Uterus (tissue), 4 donors: ENCODE measurements around the gene VSTM2L. TPM values are rescaled to one million over a fixed set of nuclear protein-coding genes. Genes with fewer than 3 reads are reported as not detected.

Experiments used
- DNase-seq, 2 donors: peaks; one replicate each; pipeline ENCODE4 v3.0.0-alpha.2; 2019 to 2020
- H3K27ac ChIP-seq, 2 donors: fragments of 200-600 bp; sonication (generic); 1 replicate in 1 of 2; 2 replicates in 1 of 2; pipeline ENCODE4 v1.5.1; 2016 to 2018
- H3K27me3 ChIP-seq, 2 donors: fragments of 200-600 bp; sonication (generic); one replicate each; pipeline ENCODE4 v1.5.1; 2018 to 2019; ENCODE audit warnings: control low read depth in 1 of 2
- H3K36me3 ChIP-seq, 2 donors: fragments of 200-600 bp; sonication (generic); one replicate each; pipeline ENCODE4 v1.5.1; 2019; ENCODE audit warnings: control low read depth in 1 of 2
- H3K4me1 ChIP-seq, 2 donors: fragments of 200-600 bp; sonication (generic); one replicate each; pipeline ENCODE4 v1.5.1; 2018 to 2019; ENCODE audit warnings: control low read depth in 1 of 2
- H3K4me3 ChIP-seq, 2 donors: fragments of 200-600 bp; sonication (generic); 1 replicate in 1 of 2; 2 replicates in 1 of 2; pipeline ENCODE4 v1.5.1; 2018 to 2019; ENCODE audit warnings: mild to moderate bottlenecking in 1 of 2
- H3K9me3 ChIP-seq, 2 donors: fragments of 200-600 bp; sonication (generic); one replicate each; pipeline ENCODE4 v1.5.1; 2019; ENCODE audit warnings: control low read depth in 1 of 2
- POLR2A ChIP-seq, 2 donors: fragments of 450-650 bp; IDR thresholded peaks; one replicate each; pipeline ENCODE4 v1.6.1; 2016; ENCODE audit warnings: antibody characterized with exemption in 2 of 2, mild to moderate bottlenecking in 1 of 2, moderate library complexity in 1 of 2
- intact Hi-C: fragments of 100-400 bp; cut with DNase I; formaldehyde crosslinking; loops from one replicate; pipeline ENCODE4 v1.15.1; 2023; ENCODE audit warnings: low total_unique reads
- total RNA-seq, 4 donors: library from RNA; depleted of rRNA in 3 of 4; stranded (reverse); fragments of >200 nt in 3 of 4; gene quantifications; one replicate each; pipeline versions ENCODE4 v1.1.0 to v1.2.4, GENCODE V29; 2014 to 2023
- TF ChIP-seq, protein P1 (sequence below), 4 experiments: fragments of 200-600 bp in 2 of 4; fragments of 450-650 bp in 2 of 4; sonication (generic) in 2 of 4; IDR thresholded peaks; one replicate each; pipeline ENCODE4 v1.5.1; 2016 to 2019; ENCODE audit warnings: antibody characterized with exemption in 4 of 4, mild to moderate bottlenecking in 2 of 4, moderate library complexity in 1 of 4
- donor health status: DM: yes; HTN: yes; CAD: no.

The VSTM2L gene
- total RNA-seq, 4 donors from 2014 or later, result 0.29 to 5.7 (median 0.73) TPM

DNA sequence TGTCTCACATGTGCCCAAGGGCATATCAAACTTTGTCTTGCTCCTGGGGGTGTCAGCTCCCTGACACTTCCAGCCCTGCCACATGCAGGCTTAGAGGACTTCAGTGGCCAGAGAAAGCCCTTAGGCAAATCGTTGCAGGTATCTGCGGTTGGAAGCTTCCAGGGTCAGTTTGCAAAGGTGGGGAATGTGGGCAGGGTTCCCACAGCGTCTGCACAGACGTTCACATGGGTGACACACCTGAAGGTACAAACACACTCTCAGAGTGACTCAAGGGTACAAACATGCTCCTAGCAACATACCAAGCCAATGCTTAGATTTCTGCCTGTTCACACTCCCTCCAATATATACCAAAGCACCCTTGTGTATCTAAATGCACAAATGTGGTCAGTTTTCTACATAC, 30.0 kb downstream of the VSTM2L start:
- Histone ChIP-seq H3K9me3 (no peaks in the 10 kb centered on the region), H3K4me1 (no peaks in the 10 kb centered on the region), H3K27ac (no peak overlapping the region), H3K27me3 (no peaks in the 10 kb centered on the region), H3K4me3 (no peak overlapping the region), H3K36me3 (no peaks in the 10 kb centered on the region)
- no peak for DNase-seq
- intact Hi-C loops, result no loop called here
- TF ChIP-seq, protein P1, sequence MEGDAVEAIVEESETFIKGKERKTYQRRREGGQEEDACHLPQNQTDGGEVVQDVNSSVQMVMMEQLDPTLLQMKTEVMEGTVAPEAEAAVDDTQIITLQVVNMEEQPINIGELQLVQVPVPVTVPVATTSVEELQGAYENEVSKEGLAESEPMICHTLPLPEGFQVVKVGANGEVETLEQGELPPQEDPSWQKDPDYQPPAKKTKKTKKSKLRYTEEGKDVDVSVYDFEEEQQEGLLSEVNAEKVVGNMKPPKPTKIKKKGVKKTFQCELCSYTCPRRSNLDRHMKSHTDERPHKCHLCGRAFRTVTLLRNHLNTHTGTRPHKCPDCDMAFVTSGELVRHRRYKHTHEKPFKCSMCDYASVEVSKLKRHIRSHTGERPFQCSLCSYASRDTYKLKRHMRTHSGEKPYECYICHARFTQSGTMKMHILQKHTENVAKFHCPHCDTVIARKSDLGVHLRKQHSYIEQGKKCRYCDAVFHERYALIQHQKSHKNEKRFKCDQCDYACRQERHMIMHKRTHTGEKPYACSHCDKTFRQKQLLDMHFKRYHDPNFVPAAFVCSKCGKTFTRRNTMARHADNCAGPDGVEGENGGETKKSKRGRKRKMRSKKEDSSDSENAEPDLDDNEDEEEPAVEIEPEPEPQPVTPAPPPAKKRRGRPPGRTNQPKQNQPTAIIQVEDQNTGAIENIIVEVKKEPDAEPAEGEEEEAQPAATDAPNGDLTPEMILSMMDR (IDR thresholded peaks at IDR 0.05), result no peak
- TF ChIP-seq POLR2A (IDR thresholded peaks at IDR 0.05), result no peak

DNA sequence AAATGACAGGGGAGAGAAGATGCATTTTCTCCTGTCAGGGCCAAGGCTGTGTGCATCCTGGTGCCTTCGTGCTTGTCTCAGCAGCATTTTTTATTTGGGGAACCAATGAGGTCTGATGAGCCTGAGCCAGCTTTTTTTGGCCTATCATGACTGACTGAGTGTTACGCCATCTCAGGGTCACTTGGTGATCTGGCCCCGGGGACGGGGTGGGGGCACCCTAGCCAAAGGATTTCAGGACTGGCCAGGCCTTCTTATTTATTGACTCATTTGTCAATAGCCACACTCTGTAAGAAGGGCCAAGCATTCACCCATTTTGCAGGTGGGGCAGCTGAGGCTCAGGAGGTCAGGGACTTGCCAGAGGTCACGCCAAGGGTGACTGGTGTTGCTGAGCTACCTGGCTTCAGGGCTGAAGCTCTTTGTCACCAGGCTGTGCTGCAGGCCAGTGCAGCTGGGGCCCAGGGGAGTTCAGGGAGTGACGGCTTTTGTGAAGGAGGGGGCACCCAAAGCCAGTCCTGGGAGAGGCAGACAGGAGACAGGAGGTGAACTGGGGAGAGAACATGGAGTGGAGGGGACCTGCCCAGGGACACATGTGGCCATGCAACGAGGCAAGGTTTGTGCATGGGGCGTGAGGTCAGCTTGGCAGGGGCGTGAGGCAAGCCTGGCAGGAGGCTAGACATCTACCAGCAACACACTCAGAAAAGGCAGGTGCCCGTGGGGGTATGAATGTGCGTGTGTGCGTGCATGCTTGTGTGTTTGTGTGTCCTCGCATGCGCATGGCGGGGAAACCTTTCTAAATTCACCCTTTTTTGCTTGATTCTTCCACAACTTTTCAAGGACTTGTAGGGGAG, 31.1 kb downstream of the VSTM2L start:
- no peak for TF ChIP-seq POLR2A (IDR thresholded peaks at IDR 0.05)
- TF ChIP-seq, protein P1 (IDR thresholded peaks at IDR 0.05), result no peak
- intact Hi-C loops, result no loop called here
- no peaks in the 10 kb centered on the region for H3K36me3 ChIP-seq
- no peak overlapping the region for H3K4me3 ChIP-seq
- no peaks in the 10 kb centered on the region for H3K4me1 ChIP-seq
- no peaks in the 10 kb centered on the region for H3K27me3 ChIP-seq
- H3K27ac ChIP-seq, result no peak overlapping the region
- no peaks in the 10 kb centered on the region for H3K9me3 ChIP-seq
- DNase-seq, result no peak

DNA sequence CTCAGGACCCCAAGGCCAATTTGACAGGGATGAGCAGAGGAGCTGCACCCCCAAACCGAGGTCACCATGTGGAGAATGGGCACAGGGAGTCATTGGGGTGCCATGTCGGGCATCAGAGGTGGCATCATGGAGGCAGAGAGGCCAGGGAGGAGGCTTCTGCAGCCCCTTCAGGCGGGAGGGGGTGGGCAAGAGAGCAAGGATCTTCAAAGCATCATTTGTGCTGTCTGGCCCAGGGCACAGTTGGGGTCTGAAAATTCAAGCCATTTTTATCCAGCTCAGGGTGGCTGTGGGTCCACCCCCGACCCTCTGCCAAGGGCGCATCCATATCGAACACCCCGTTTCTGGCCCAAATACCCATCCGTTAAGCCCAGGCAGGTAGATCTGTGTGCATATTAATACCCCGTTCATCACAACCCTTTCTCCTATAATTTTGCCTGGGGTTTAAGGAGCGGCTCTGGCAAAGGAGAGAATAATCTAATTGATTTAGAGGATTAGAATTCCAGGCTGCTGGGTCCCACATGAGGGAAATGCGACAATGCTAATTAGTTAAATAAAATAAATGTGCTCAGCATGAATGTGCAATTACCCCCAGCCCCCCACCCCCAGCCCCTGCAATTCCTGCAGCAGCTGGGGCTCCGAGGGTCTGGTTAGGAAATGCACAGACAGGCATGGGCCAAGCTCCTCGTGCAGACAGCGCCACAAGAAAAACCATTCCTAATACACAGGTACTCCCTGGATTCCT, 31.9 kb downstream of the VSTM2L start:
- TF ChIP-seq, protein P1 (IDR thresholded peaks at IDR 0.05), result no peak
- no peak for TF ChIP-seq POLR2A (IDR thresholded peaks at IDR 0.05)
- no peaks in the 10 kb centered on the region for H3K9me3 ChIP-seq
- intact Hi-C loops, result no loop called here
- H3K4me3 ChIP-seq, result no peak overlapping the region
- H3K4me1 ChIP-seq, result no peaks in the 10 kb centered on the region
- no peak overlapping the region for H3K27ac ChIP-seq
- DNase-seq, result no peak
- no peaks in the 10 kb centered on the region for H3K27me3 ChIP-seq
- H3K36me3 ChIP-seq, result no peaks in the 10 kb centered on the region

DNA sequence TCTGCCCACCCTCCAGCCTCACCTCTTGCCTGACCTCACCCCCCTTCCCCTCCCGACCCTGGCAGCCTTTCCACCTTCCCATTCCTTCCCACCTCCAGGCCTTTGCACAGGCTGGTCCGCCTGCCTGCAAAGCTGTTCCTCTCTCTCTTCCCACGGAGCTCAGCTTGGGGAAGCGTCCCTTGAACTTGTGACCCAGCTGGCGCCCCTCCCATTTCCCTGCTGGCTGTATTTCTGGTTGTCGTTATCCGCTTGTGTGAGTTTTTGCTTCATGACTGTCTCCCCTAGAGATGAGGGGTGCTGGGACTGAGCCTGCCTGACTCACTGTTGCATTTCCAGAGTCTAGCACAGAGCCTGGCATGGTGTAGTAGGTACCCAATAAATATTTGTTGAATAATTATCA, 32.5 kb downstream of the VSTM2L start:
- no peak overlapping the region for H3K4me3 ChIP-seq
- no peak for TF ChIP-seq POLR2A (IDR thresholded peaks at IDR 0.05)
- TF ChIP-seq, protein P1 (IDR thresholded peaks at IDR 0.05), result no peak
- H3K9me3 ChIP-seq, result no peaks in the 10 kb centered on the region
- no peak overlapping the region for H3K27ac ChIP-seq
- DNase-seq, result no peak
- intact Hi-C loops, result no loop called here
- H3K36me3 ChIP-seq, result no peaks in the 10 kb centered on the region
- no peaks in the 10 kb centered on the region for H3K27me3 ChIP-seq
- no peaks in the 10 kb centered on the region for H3K4me1 ChIP-seq

DNA sequence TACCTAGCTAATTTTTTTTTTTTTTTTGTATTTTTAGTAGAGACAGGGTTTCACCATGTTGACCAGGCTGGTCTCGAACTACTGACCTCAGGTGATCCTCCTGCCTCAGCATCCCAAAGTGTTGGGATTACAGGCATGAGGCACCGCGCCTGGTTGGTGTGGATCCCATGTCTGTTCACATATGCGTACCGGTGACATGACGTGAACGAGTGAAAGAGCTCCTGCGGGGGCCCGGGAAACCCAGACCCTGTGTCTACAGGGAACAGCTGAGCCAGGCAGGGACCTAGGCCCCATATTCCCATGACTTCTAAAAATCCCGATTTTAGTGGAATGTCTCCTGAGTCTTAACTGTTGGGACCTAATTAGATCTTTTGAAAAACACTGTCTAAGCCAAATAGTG, 33.1 kb downstream of the VSTM2L start:
- no peaks in the 10 kb centered on the region for H3K36me3 ChIP-seq
- no peak overlapping the region for H3K27ac ChIP-seq
- H3K27me3 ChIP-seq, result no peaks in the 10 kb centered on the region
- H3K9me3 ChIP-seq, result no peaks in the 10 kb centered on the region
- intact Hi-C loops, result no loop called here
- no peak for DNase-seq
- no peak overlapping the region for H3K4me3 ChIP-seq
- H3K4me1 ChIP-seq, result no peaks in the 10 kb centered on the region
- TF ChIP-seq, protein P1 (IDR thresholded peaks at IDR 0.05), result no peak
- TF ChIP-seq POLR2A (IDR thresholded peaks at IDR 0.05), result no peak
